ENCODE data around the gene FRMD4B.

FRMD4B gene

DNA sequence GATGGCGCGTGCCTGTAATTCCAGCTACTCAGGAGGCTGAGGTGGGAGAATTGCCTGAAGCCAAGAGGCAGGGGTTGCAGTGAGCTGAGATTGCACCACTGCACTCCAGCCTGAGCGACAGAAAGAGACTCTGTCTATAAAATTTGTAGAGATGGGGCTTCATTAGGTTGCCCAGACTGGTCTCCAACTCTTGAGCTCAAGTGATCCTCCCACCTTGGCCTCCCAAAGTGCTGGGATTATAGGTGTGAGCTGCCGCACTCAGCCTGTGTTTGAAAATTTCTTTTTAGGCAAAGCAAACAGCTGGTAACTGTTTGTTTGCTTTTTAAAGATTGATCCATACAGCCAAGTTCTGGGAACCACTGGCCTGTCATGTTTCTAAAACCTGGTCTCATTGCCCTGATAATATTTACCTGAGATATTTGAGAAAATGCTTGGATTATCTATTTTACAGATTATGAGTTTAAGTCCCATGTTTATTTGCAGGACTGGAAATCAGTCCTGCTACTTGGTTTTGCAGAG, 199.3 kb downstream of the FRMD4B start:
- no peak overlapping the region for H3K4me3 ChIP-seq (ENCODE audit: low read depth, low read length)
- no peak for TF ChIP-seq CTCF (IDR thresholded peaks at IDR 0.05; ENCODE audit: borderline replicate concordance, insufficient read depth, low read depth, low read length)

GRCh38 chr3:69182588-69183316, 203.1 kb downstream of the FRMD4B start:
- no peak for TF ChIP-seq CTCF (IDR thresholded peaks at IDR 0.05; ENCODE audit: borderline replicate concordance, insufficient read depth, low read depth, low read length)
- no peak overlapping the region for H3K4me3 ChIP-seq (ENCODE audit: low read depth, low read length)

GRCh38 chr3:69181592-69182211, 204.2 kb downstream of the FRMD4B start:
- H3K4me3 ChIP-seq (ENCODE audit: low read depth, low read length): no peak overlapping the region
- no peak for TF ChIP-seq CTCF (IDR thresholded peaks at IDR 0.05; ENCODE audit: borderline replicate concordance, insufficient read depth, low read depth, low read length)

GRCh38 chr3:69180869-69181591, 204.9 kb downstream of the FRMD4B start:
- H3K4me3 ChIP-seq (ENCODE audit: low read depth, low read length): no peak overlapping the region
- no peak for TF ChIP-seq CTCF (IDR thresholded peaks at IDR 0.05; ENCODE audit: borderline replicate concordance, insufficient read depth, low read depth, low read length)

GRCh38 chr3:69179740-69180372, 206.0 kb downstream of the FRMD4B start:
- no peak overlapping the region for H3K4me3 ChIP-seq (ENCODE audit: low read depth, low read length)
- TF ChIP-seq CTCF (IDR thresholded peaks at IDR 0.05; ENCODE audit: borderline replicate concordance, insufficient read depth, low read depth, low read length): no peak

DNA sequence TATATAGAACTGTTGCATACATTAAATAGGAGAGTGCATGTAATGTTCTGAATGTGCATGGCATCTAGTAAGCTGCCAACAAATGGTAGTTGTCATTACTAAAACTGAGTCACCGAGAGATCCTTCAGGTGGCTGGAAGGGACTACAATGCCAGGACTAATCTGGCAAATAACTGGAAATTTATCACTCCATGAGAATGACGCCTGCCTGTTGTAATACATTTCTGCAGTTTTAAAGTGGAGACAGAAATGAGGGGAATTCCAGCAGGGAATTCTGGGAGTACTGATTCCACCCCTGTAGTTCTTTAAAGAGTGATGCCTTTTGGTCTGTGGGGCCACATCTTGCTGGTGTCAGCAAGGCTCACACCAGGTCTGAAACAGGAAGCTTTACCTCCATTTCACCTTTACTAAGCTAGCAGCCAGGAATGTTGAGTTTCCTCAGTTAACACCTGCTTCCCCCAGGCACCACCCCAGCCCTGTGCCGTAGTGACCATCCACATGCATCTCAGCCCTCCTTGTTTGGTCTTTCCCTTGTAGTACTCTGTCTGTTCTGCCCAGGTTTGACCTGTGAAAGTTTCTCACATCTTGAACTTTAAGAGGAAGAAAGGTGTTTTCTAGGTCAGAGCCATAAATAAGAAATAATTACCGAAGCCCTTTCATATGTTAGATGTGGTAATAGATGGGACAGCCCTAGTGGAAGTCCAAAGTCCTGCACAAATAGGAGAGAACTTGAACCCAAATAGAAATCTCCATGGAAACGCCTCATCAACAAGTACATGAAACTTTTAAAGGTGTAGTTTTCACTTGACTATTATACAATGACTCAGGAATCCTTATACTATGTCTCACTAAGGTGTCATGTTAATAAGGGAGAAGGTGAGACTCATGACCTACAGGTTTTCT, 206.8 kb downstream of the FRMD4B start:
- TF ChIP-seq CTCF (IDR thresholded peaks at IDR 0.05; ENCODE audit: borderline replicate concordance, insufficient read depth, low read depth, low read length): no peak
- H3K4me3 ChIP-seq (ENCODE audit: low read depth, low read length): no peak overlapping the region

Data from GM12875 (cell line).